IMR-90 (cell line): Measurements from ENCODE around the gene CCNYL1. TPM values are rescaled to one million over a fixed set of nuclear protein-coding genes. Genes with fewer than 3 reads are reported as not detected.

Experiments used
- ATAC-seq: fragments of 200-7000 bp; cut with Tn5 transposase; 2 replicates; pipeline ENCODE4 v1.9.1; 2020; ENCODE audit warnings: low read depth, mild to moderate bottlenecking, moderate library complexity
- BruUV-seq: library from RNA; stranded (reverse); fragments of 400-500 nt; replicated peaks from 2 replicates; lab custom pipeline; 2021; lab: Mats Ljungman, UMichigan
- CTCF ChIA-PET: fragments of 300-600 bp; formaldehyde crosslinking; extraction: SDS; loops from one replicate; lab custom pipeline; 2021; ENCODE audit warnings: antibody characterized with exemption; lab: Yijun Ruan, JAX
- POLR2A ChIA-PET: fragments of 300-600 bp; sonication (Branson Sonifier 250); formaldehyde crosslinking; loops from one replicate; lab custom pipeline; 2022; ENCODE audit warnings: antibody characterized with exemption; ENCODE audit not compliant: unreplicated experiment; lab: Charles Lee
- DNase-seq: peaks from one replicate; pipeline ENCODE4 v3.0.0; 2013
- H2AFZ ChIP-seq: replicated peaks from 2 replicates; pipeline ENCODE3; 2013; ENCODE audit warnings: low read length, mild to moderate bottlenecking; ENCODE audit not compliant: poor library complexity
- H2AK5ac ChIP-seq: 2 replicates; pipeline ENCODE4 v1.6.1; 2013; ENCODE audit warnings: low read depth, low read length, inconsistent platforms
- H2AK9ac ChIP-seq: replicated peaks from 2 replicates; pipeline ENCODE3; 2013; ENCODE audit warnings: mild to moderate bottlenecking, low read depth, low read length, moderate library complexity; ENCODE audit not compliant: poor library complexity
- H2BK120ac ChIP-seq: 2 replicates; pipeline ENCODE4 v1.6.1; 2013; ENCODE audit warnings: low read depth, low read length, inconsistent platforms
- H2BK15ac ChIP-seq: 3 replicates; pipeline ENCODE4 v1.6.1; 2013; ENCODE audit warnings: low read depth, low read length, inconsistent platforms
- H2BK20ac ChIP-seq: 2 replicates; pipeline ENCODE4 v1.6.1; 2013; ENCODE audit warnings: low read depth, mild to moderate bottlenecking, inconsistent platforms, low read length, moderate library complexity
- H2BK5ac ChIP-seq: 2 replicates; pipeline ENCODE4 v1.6.1; 2013; ENCODE audit warnings: mild to moderate bottlenecking, low read depth, low read length, inconsistent platforms; ENCODE audit not compliant: poor library complexity, severe bottlenecking
- H3K14ac ChIP-seq: replicated peaks from 2 replicates; pipeline ENCODE4 v1.6.1; 2013; ENCODE audit warnings: low read depth, low read length, inconsistent platforms
- H3K18ac ChIP-seq: 2 replicates; pipeline ENCODE4 v1.6.1; 2013; ENCODE audit warnings: low read depth, low read length, control low read depth
- H3K23ac ChIP-seq: 2 replicates; pipeline ENCODE4 v1.6.1; 2013; ENCODE audit warnings: low read depth, low read length, inconsistent platforms
- H3K27ac ChIP-seq: 2 replicates; pipeline ENCODE4 v1.5.1; 2013; ENCODE audit warnings: mild to moderate bottlenecking, control low read depth, low read length; ENCODE audit not compliant: insufficient read depth
- H3K27me3 ChIP-seq: 2 replicates; pipeline ENCODE4 v1.6.1; 2013; ENCODE audit warnings: low read length; ENCODE audit not compliant: control insufficient read depth, insufficient read depth
- H3K36me3 ChIP-seq: 2 replicates; pipeline ENCODE4 v1.6.1; 2013; ENCODE audit warnings: low read length, mixed read lengths; ENCODE audit not compliant: control insufficient read depth, insufficient read depth
- H3K4ac ChIP-seq: 2 replicates; pipeline ENCODE4 v1.6.1; 2013; ENCODE audit warnings: low read depth, low read length, inconsistent platforms
- H3K4me1 ChIP-seq: 2 replicates; pipeline ENCODE4 v1.6.1; 2013; ENCODE audit warnings: low read length, mixed read lengths; ENCODE audit not compliant: control insufficient read depth, insufficient read depth
- H3K4me2 ChIP-seq: 2 replicates; pipeline ENCODE4 v1.6.1; 2013; ENCODE audit warnings: low read depth, mild to moderate bottlenecking, control low read depth, low read length, moderate library complexity
- H3K4me3 ChIP-seq: 2 replicates; pipeline ENCODE4 v1.5.1; 2013; ENCODE audit warnings: low read depth, mild to moderate bottlenecking, control low read depth, low read length, moderate library complexity; ENCODE audit not compliant: insufficient read depth
- H3K56ac ChIP-seq: 2 replicates; pipeline ENCODE4 v1.6.1; 2013; ENCODE audit warnings: low read length, inconsistent platforms; ENCODE audit not compliant: insufficient read depth; ENCODE audit errors: extremely low read depth
- H3K79me1 ChIP-seq, 2 experiments: 2 replicates each; pipeline ENCODE4 v1.6.1; 2013; ENCODE audit warnings: low read length in 2 of 2, inconsistent platforms in 1 of 2, low read depth in 1 of 2
- H3K9ac ChIP-seq: 2 replicates; pipeline ENCODE4 v1.6.1; 2013; ENCODE audit warnings: low read depth, low read length, control low read depth
- H3K9me1 ChIP-seq: 2 replicates; pipeline ENCODE4 v1.6.1; 2013; ENCODE audit warnings: low read length, inconsistent platforms; ENCODE audit not compliant: insufficient read depth
- H3K9me3 ChIP-seq: 2 replicates; pipeline ENCODE4 v1.6.1; 2013; ENCODE audit warnings: low read length; ENCODE audit not compliant: control insufficient read depth, insufficient read depth
- H4K20me1 ChIP-seq: 2 replicates; pipeline ENCODE4 v1.6.1; 2013; ENCODE audit warnings: low read length, inconsistent platforms; ENCODE audit not compliant: insufficient read depth
- H4K5ac ChIP-seq: 2 replicates; pipeline ENCODE4 v1.6.1; 2013; ENCODE audit warnings: mild to moderate bottlenecking, low read depth, low read length, control low read depth
- H4K8ac ChIP-seq, 2 experiments: 2 replicates each; pipeline ENCODE4 v1.6.1; 2013; ENCODE audit warnings: low read depth in 2 of 2, low read length in 2 of 2, control low read depth in 1 of 2, inconsistent platforms in 1 of 2
- H4K91ac ChIP-seq: 2 replicates; pipeline ENCODE4 v1.6.1; 2013; ENCODE audit warnings: low read depth, low read length, inconsistent platforms; ENCODE audit not compliant: insufficient read depth
- BHLHE40 ChIP-seq: fragments of 150-350 bp; IDR thresholded peaks from 2 replicates; pipeline ENCODE4 v1.6.1; 2016; ENCODE audit warnings: mild to moderate bottlenecking, low read depth, low read length
- CEBPB ChIP-seq: IDR thresholded peaks from 2 replicates; pipeline ENCODE4 v1.6.1; 2012; ENCODE audit warnings: low read depth, low read length, improper control_type of control experiment
- CHD1 ChIP-seq: IDR thresholded peaks from 2 replicates; pipeline ENCODE4 v1.6.1; 2012; ENCODE audit warnings: low read depth, low read length, improper control_type of control experiment
- CTCF ChIP-seq: conservative IDR thresholded peaks from 2 replicates; pipeline ENCODE4 v1.5.1; 2012; ENCODE audit warnings: mild to moderate bottlenecking, low read depth, low read length, improper control_type of control experiment
- MAFK ChIP-seq: IDR thresholded peaks from 2 replicates; pipeline ENCODE4 v1.6.1; 2012; ENCODE audit warnings: low read depth, low read length, improper control_type of control experiment
- MAZ ChIP-seq: IDR thresholded peaks from 2 replicates; pipeline ENCODE4 v1.6.1; 2012; ENCODE audit warnings: low read depth, mild to moderate bottlenecking, low read length, improper control_type of control experiment, moderate library complexity, borderline replicate concordance
- MXI1 ChIP-seq: IDR thresholded peaks from 2 replicates; pipeline ENCODE4 v1.6.1; 2012; ENCODE audit warnings: low read depth, mild to moderate bottlenecking, low read length, moderate library complexity, borderline replicate concordance
- POLR2A ChIP-seq: IDR thresholded peaks from 2 replicates; pipeline ENCODE4 v1.6.1; 2012; ENCODE audit warnings: mild to moderate bottlenecking, low read depth, low read length
- RCOR1 ChIP-seq: IDR thresholded peaks from 2 replicates; pipeline ENCODE4 v1.6.1; 2012; ENCODE audit warnings: mild to moderate bottlenecking, low read length, improper control_type of control experiment; ENCODE audit not compliant: insufficient replicate concordance
- whole genome bisulfite sequencing, 2 experiments: methylation state at CpG; one replicate each; pipeline versions ENCODE4 v1.1.5 to v1.1.7; 2013; ENCODE audit warnings: missing lambda C conversion rate in 2 of 2; ENCODE audit not compliant: insufficient read length in 1 of 2; ENCODE audit errors: extremely low coverage in 2 of 2; 5-methylcytosine and 5-hydroxymethylcytosine counted together
- dilution Hi-C: fragments of 300-500 bp; cut with HindIII; formaldehyde crosslinking; loops from one replicate; pipeline ENCODE4 v1.14.3; 2018; ENCODE audit warnings: low sequenced_read_pairs; ENCODE audit not compliant: unreplicated experiment
- in situ Hi-C: fragments of 300-500 bp; cut with MboI; formaldehyde crosslinking; loops from 3 replicates; pipeline ENCODE4 v1.14.3; 2019; ENCODE audit warnings: low sequenced_read_pairs, inconsistent platforms, mixed read lengths
- intact Hi-C: fragments of 100-400 bp; cut with micrococcal nuclease; formaldehyde crosslinking; loops from 2 replicates; pipeline ENCODE4 v1.10.0; 2022
- polyA plus RNA-seq, 3 experiments: library from polyadenylated mRNA; depleted of rRNA; stranded (reverse); fragments of >200 nt; gene quantifications; 2 replicates each; pipeline ENCODE4 v1.2.3, GENCODE V29; 2012; ENCODE audit warnings: low replicate concordance in 1 of 3
- total RNA-seq: library from RNA; depleted of rRNA; stranded (reverse); fragments of >200 nt; gene quantifications from 2 replicates; pipeline ENCODE4 v1.2.3, GENCODE V29; 2012

Gene CCNYL1
- total and polyA plus RNA-seq, 2 of the 4 experiments (the other 2 are of a cell fraction), result 5.4 to 7.3 TPM

GRCh38 chr2:207698301-207698700 lies 13.1 kb upstream of the CCNYL1 start:
- no peak for ATAC-seq
- CTCF ChIA-PET, result no interaction called here
- intact Hi-C loops (no loop called here), in situ Hi-C loops (no loop called here), dilution Hi-C loops (no loop called here)
- Histone ChIP-seq H3K14ac (no peak overlapping the region), H4K5ac (no peak overlapping the region), H3K9me3 (no peaks in the 10 kb centered on the region), H3K79me1 (no peaks in the 10 kb centered on the region), H3K56ac (no peak overlapping the region), H3K9ac (no peak overlapping the region), H3K9me1 (no peaks in the 10 kb centered on the region), H2BK20ac (no peak overlapping the region), H3K18ac (no peak overlapping the region), H2AK5ac (no peak overlapping the region), H2BK120ac (no peak overlapping the region), H3K27ac (no peak overlapping the region), H2BK15ac (no peak overlapping the region), H2BK5ac (no peak overlapping the region), H4K20me1 (no peaks in the 10 kb centered on the region), H4K91ac (no peak overlapping the region), H3K4me3 (no peak overlapping the region), H2AFZ (no peak overlapping the region), H3K4me2 (no peak overlapping the region), H4K8ac (no peak overlapping the region), H3K27me3 (no peaks in the 10 kb centered on the region), H3K4ac (no peak overlapping the region), H3K4me1 (peaks cover 2% of the 10 kb centered on the region; the same call in 1 of the 2 replicates), H3K23ac (no peak overlapping the region), H2AK9ac (no peak overlapping the region), H3K36me3 (no peaks in the 10 kb centered on the region)
- TF ChIP-seq MAFK (no peak), RCOR1 (no peak), CHD1 (no peak), POLR2A (no peak), MXI1 (no peak), MAZ (no peak), CEBPB (no peak), CTCF (no peak), BHLHE40 (no peak)
- BruUV-seq, result no TSS peak
- no CpG with 5 or more reads among the region's 5 CpGs for WGBS, 2 experiments
- POLR2A ChIA-PET, result no interaction called here
- DNase-seq, result no peak
